Sigmoid colon (tissue), 4 donors: ENCODE measurements around the gene ARNT2.
A peak's percentile ranks its signal among the peaks of the same experiment; 100 is the strongest.

ENCODE experiments used
- CTCF ChIP-seq, 4 experiments: fragments of 450-650 bp in 3 of 4; fragments of 200-600 bp in 1 of 4; IDR thresholded peaks; one replicate each; pipeline ENCODE4 v1.5.1; 2016 to 2019; ENCODE audit warnings: antibody characterized with exemption in 4 of 4, mild to moderate bottlenecking in 3 of 4, moderate library complexity in 2 of 4
- EP300 ChIP-seq, 4 donors: sonication (generic); formaldehyde crosslinking; IDR thresholded peaks; one replicate each; pipeline ENCODE4 v1.6.1; 2017; ENCODE audit warnings: antibody characterized with exemption in 4 of 4
- POLR2A ChIP-seq, 2 donors: fragments of 450-650 bp; IDR thresholded peaks; one replicate each; pipeline ENCODE4 v1.6.1; 2016; ENCODE audit warnings: antibody characterized with exemption in 2 of 2, mild to moderate bottlenecking in 2 of 2, moderate library complexity in 2 of 2
- POLR2AphosphoS5 ChIP-seq, 4 donors: sonication (generic); formaldehyde crosslinking; IDR thresholded peaks; one replicate each; pipeline ENCODE4 v1.6.1; 2017; ENCODE audit warnings: antibody characterized with exemption in 4 of 4

DNA sequence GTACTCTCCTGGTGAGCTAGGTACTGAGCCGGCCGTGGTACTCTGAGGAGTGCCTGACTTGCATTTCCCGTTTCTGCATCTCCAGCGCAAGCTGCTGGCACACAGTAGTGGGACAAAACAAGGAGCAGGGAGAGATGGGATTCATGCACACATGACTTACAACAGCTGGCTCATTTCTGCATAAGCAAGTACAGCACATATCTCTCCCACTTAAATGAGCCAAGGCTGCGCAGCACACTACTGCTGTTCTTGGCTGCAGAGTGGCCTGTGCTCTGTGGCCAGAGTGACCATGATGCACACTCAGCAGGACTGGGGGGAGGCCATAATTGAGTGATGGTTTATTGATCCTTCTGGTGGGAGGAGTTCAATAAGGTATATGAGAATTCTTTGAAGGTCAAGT lies 231.8 kb downstream of the ARNT2 start:
- no peak for TF ChIP-seq CTCF (IDR thresholded peaks at IDR 0.05)
- TF ChIP-seq POLR2A (IDR thresholded peaks at IDR 0.05): no peak
- TF ChIP-seq POLR2AphosphoS5 (IDR thresholded peaks at IDR 0.05): peak in 2 of 4 donors; percentile 20 to 45
- TF ChIP-seq EP300 (IDR thresholded peaks at IDR 0.05): no peak
